ENCODE results near the gene PCDHGB4. TPM values are rescaled to one million over a fixed set of nuclear protein-coding genes. Genes with fewer than 3 reads are reported as not detected.

The PCDHGB4 gene
- total and polyA plus RNA-seq, 4 donors, result 0.31 to 12.1 (median 4.0) TPM

GRCh38 chr5:141355641-141356040 lies 31.9 kb upstream of the PCDHGB4 start:
- no peak for DNase-seq
- WGBS, 2 donors, result 49 to 50% methylated on average over 24 of the region's 24 CpGs
- Histone ChIP-seq H3K36me3 (ENCODE audit: control insufficient read depth in 4 of 4, insufficient read depth in 4 of 4, low read length in 4 of 4) (peaks cover 0 to 3% (median 0%) of the 10 kb centered on the region in 4 donors), H3K4me3 (no peak overlapping the region), H3K9me3 (ENCODE audit: control insufficient read depth in 4 of 4, insufficient read depth in 3 of 4, low read length in 3 of 4) (peaks cover 11 to 48% (median 27%) of the 10 kb centered on the region in 4 donors), H3K4me1 (ENCODE audit: control insufficient read depth in 5 of 5, insufficient read depth in 5 of 5, low read length in 5 of 5) (no peaks in the 10 kb centered on the region), H3K27me3 (ENCODE audit: control insufficient read depth in 3 of 3, insufficient read depth in 3 of 3, low read length in 2 of 3) (no peaks in the 10 kb centered on the region), H3K27ac (ENCODE audit: low read depth in 1 of 2, low read length in 1 of 2) (no peak overlapping the region), H3K9ac (ENCODE audit: insufficient read depth in 1 of 2, low read length in 2 of 2) (no peak overlapping the region)
- no peak for TF ChIP-seq CTCF (IDR thresholded peaks at IDR 0.05; ENCODE audit: control extremely low read depth, extremely low read depth)
- no peak for ATAC-seq (ENCODE audit: insufficient read depth, low FRiP score)

- H3K9ac ChIP-seq (ENCODE audit: insufficient read depth in 1 of 2, low read length in 2 of 2), result no peak overlapping the region
- no peak for TF ChIP-seq CTCF (IDR thresholded peaks at IDR 0.05; ENCODE audit: control extremely low read depth, extremely low read depth)
- H3K27me3 ChIP-seq (ENCODE audit: control insufficient read depth in 3 of 3, insufficient read depth in 3 of 3, low read length in 2 of 3), result no peaks in the 10 kb centered on the region
- H3K27ac ChIP-seq (ENCODE audit: low read depth in 1 of 2, low read length in 1 of 2), result no peak overlapping the region
- H3K4me3 ChIP-seq, result no peak overlapping the region
- ATAC-seq (ENCODE audit: insufficient read depth, low FRiP score) (no peak), DNase-seq (no peak)
- 66 to 77% methylated on average over 5 of the region's 5 CpGs for WGBS, 2 donors
- H3K9me3 ChIP-seq (ENCODE audit: control insufficient read depth in 4 of 4, insufficient read depth in 3 of 4, low read length in 3 of 4), result peaks cover 11 to 49% (median 27%) of the 10 kb centered on the region in 4 donors
- H3K36me3 ChIP-seq (ENCODE audit: control insufficient read depth in 4 of 4, insufficient read depth in 4 of 4, low read length in 4 of 4), result peaks cover 0 to 3% (median 0%) of the 10 kb centered on the region in 4 donors
- no peaks in the 10 kb centered on the region for H3K4me1 ChIP-seq (ENCODE audit: control insufficient read depth in 5 of 5, insufficient read depth in 5 of 5, low read length in 5 of 5)
Observed at GRCh38 chr5:141356133-141356532, 31.4 kb upstream of the PCDHGB4 start.

- Histone ChIP-seq H3K27me3 (ENCODE audit: control insufficient read depth in 3 of 3, insufficient read depth in 3 of 3, low read length in 2 of 3) (no peaks in the 10 kb centered on the region), H3K4me3 (no peak overlapping the region), H3K27ac (ENCODE audit: low read depth in 1 of 2, low read length in 1 of 2) (no peak overlapping the region), H3K36me3 (ENCODE audit: control insufficient read depth in 4 of 4, insufficient read depth in 4 of 4, low read length in 4 of 4) (peaks cover 0 to 3% (median 0%) of the 10 kb centered on the region in 4 donors), H3K4me1 (ENCODE audit: control insufficient read depth in 5 of 5, insufficient read depth in 5 of 5, low read length in 5 of 5) (no peaks in the 10 kb centered on the region), H3K9ac (ENCODE audit: insufficient read depth in 1 of 2, low read length in 2 of 2) (no peak overlapping the region), H3K9me3 (ENCODE audit: control insufficient read depth in 4 of 4, insufficient read depth in 3 of 4, low read length in 3 of 4) (peaks cover 11 to 50% (median 26%) of the 10 kb centered on the region in 4 donors)
- ATAC-seq (ENCODE audit: insufficient read depth, low FRiP score), result no peak
- 44 to 50% methylated on average over 19 of the region's 19 CpGs for WGBS, 2 donors
- TF ChIP-seq CTCF (IDR thresholded peaks at IDR 0.05; ENCODE audit: control extremely low read depth, extremely low read depth), result no peak
- no peak for DNase-seq
Observed at GRCh38 chr5:141356950-141357349, 30.5 kb upstream of the PCDHGB4 start.

All from lung (tissue), 12 donors.